ENCODE results near the gene PPP1R36. TPM values are rescaled to one million over a fixed set of nuclear protein-coding genes. Genes with fewer than 3 reads are reported as not detected.

The PPP1R36 gene
- total and polyA plus RNA-seq, 2 of the 8 experiments (the other 6 are each of a cell fraction or from before 2014, with no cell fraction given) = 0.39 to 0.93 TPM

GRCh38 chr14:64614166-64614565 is 64.4 kb downstream of the PPP1R36 start (continued):
- TF ChIP-seq SP1 (IDR thresholded peaks at IDR 0.05; ENCODE audit: low read depth, low read length) (no peak), TAF1 (IDR thresholded peaks at IDR 0.05; ENCODE audit: low read depth, low read length) (no peak), SRF (IDR thresholded peaks at IDR 0.05; ENCODE audit: low read depth, low read length) (no peak), SP2 (IDR thresholded peaks at IDR 0.05; ENCODE audit: low read length) (no peak), POLR2AphosphoS5 (IDR thresholded peaks at IDR 0.05; ENCODE audit: low read depth, low read length) (no peak)
